Measurements from ENCODE around the gene NT5DC2.

DNA sequence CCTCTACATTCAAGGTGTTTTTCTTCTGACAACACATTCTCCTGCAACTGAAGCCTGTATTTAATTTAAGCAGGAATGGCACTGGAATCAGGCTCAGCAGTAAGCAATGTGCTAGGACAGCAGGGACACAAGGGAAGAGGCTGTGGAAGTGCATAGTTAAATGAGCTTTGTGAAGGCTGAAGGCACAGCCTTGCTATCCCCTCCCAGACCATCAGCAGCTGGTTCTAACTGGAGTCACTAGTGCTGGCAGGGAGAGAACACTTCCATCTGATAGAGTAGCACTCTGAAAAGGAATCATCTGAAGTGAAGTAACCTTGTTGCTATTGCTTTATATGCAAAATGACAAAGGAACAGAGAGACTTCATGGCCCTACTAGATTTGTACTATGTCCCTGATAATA lies 17.5 kb upstream of the NT5DC2 start:
- TF ChIP-seq, protein P1, sequence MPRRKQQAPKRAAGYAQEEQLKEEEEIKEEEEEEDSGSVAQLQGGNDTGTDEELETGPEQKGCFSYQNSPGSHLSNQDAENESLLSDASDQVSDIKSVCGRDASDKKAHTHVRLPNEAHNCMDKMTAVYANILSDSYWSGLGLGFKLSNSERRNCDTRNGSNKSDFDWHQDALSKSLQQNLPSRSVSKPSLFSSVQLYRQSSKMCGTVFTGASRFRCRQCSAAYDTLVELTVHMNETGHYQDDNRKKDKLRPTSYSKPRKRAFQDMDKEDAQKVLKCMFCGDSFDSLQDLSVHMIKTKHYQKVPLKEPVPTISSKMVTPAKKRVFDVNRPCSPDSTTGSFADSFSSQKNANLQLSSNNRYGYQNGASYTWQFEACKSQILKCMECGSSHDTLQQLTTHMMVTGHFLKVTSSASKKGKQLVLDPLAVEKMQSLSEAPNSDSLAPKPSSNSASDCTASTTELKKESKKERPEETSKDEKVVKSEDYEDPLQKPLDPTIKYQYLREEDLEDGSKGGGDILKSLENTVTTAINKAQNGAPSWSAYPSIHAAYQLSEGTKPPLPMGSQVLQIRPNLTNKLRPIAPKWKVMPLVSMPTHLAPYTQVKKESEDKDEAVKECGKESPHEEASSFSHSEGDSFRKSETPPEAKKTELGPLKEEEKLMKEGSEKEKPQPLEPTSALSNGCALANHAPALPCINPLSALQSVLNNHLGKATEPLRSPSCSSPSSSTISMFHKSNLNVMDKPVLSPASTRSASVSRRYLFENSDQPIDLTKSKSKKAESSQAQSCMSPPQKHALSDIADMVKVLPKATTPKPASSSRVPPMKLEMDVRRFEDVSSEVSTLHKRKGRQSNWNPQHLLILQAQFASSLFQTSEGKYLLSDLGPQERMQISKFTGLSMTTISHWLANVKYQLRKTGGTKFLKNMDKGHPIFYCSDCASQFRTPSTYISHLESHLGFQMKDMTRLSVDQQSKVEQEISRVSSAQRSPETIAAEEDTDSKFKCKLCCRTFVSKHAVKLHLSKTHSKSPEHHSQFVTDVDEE (CRISPR knock-in tag; IDR thresholded peaks at IDR 0.05) = no peak
- TF ChIP-seq ZNF8 (CRISPR knock-in tag; IDR thresholded peaks at IDR 0.05) = no peak
- TF ChIP-seq PATZ1 (CRISPR knock-in tag; IDR thresholded peaks at IDR 0.05; ENCODE audit: borderline replicate concordance) = no peak
- no peak for TF ChIP-seq ZNF565 (CRISPR knock-in tag; conservative IDR thresholded peaks at IDR 0.05; ENCODE audit: low read depth)
- TF ChIP-seq GLIS3 (CRISPR knock-in tag; IDR thresholded peaks at IDR 0.05) = no peak
- TF ChIP-seq ZNF70 (CRISPR knock-in tag; IDR thresholded peaks at IDR 0.05) = no peak
- no peak for TF ChIP-seq ZFP3 (CRISPR knock-in tag; IDR thresholded peaks at IDR 0.05)
- no peak for TF ChIP-seq ZC3H10 (CRISPR knock-in tag; IDR thresholded peaks at IDR 0.05)
- no peak for TF ChIP-seq CSDC2 (CRISPR knock-in tag; IDR thresholded peaks at IDR 0.05)

Data from SK-N-SH treated with all-trans-retinoic acid at 6 μM for 48 hours (cell line).